HG03196 (cell line): ENCODE measurements around the gene PPFIA4.

Source experiments
- ATAC-seq: cut with Tn5 transposase; IDR thresholded peaks from one replicate; pipeline ENCODE4 v1.9.1; 2021; ENCODE audit not compliant: unreplicated experiment

The PPFIA4 gene

DNA sequence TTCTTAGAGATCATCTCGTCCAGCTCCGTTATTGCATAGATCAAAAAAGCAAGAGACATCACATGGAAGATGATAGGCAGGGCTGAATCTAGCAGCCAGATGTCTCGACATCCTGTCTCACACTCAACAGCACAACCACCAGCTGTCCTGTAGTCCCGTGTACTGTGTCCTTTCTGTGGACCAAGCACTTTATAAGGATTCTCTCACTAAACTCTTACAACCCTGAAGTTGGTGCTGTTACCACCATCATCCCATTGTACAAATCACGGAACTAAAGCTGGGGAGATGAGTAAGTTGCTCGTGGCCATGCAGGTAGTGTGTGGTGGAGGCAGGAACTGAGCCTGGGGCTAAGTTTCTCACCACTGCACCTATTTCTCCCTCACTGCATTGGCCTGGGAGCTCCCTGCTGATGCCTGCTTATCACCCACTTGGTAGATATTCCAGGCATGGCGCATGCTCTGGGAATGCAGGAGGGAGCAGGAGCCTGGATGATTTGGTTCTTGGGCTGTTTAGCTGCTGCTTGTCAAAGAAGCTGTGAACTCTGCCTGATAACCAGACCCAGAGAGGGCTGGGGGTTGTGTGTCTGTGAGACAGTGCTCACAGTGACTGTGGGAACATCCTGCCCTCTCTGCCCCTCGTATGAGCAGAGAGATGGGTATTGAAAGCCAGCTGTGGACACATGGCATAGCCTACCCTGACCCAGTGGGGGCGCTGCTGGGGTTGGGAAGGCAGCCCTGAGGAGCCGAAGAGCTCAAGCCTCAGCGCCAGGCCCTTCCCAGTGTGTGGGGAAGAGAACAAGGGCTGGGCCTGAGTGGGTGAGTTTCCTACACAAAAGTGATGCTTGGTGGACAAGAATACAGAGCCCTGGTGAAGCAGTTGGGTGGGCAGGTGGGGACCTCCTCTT is 13.6 kb downstream of the PPFIA4 start:
- ATAC-seq: no peak

DNA sequence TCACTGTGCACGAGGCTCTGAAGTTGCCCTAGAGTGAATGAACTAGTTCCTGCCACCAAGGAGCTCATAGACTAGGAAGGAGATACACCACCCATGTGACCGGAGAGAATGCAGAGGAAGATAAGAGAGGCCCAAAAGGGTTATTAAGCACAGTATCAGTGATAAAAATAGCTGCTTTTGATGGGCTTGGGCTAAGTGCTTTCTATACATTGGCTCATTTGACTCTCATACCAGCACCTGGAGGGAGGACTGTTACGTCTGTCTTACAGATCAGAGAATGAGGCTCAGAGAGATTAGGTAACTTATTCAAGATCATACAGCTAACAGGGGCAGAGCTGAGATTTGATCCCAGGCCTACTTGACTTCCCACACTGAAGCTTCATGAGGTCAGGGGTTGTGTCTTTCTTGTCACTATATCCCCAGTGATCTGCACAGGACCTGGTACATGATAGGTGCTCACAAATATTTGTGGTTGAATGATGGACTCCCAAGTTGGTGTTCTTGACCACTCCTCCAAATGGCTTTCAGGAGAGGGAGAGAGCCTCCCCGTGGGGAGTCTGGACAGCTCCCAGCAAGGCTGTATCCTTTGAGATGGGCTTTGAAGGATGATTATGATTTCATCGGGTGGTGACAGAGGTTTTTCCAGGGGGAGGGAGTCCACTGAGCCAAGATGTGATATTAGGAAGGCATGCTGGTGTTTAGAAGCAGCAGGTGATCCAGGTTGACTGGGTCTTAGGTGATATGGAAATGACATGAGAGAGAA is 14.4 kb downstream of the PPFIA4 start:
- ATAC-seq: no peak

DNA sequence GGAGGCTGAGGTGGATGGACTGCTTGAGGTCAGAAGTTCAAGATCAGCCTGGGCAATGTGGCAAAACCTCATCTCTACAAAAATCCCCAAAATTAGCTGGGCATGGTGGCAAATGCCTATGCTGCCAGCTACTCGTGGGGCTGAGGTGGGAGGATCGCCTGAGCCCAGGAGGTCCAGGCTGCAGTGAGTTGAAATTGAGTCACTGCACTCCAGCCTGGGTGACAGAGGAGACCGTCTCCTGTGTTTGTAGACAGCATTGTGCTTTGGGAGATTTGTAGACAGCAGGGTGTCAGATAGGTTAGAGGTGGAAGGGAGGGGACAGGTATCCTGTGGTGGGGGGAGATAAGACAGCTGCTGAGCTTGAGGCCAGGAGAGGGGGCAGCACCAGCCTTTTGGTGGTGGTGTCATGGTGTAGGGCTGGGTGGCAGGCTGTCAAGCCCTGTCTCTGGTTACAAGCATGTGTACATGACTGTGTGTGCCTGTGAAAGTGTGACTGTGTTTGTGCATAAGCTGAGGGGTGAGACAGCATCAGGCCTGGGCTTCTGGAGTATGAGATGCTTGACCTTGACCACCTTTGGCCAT is 15.2 kb downstream of the PPFIA4 start:
- ATAC-seq: no peak

DNA sequence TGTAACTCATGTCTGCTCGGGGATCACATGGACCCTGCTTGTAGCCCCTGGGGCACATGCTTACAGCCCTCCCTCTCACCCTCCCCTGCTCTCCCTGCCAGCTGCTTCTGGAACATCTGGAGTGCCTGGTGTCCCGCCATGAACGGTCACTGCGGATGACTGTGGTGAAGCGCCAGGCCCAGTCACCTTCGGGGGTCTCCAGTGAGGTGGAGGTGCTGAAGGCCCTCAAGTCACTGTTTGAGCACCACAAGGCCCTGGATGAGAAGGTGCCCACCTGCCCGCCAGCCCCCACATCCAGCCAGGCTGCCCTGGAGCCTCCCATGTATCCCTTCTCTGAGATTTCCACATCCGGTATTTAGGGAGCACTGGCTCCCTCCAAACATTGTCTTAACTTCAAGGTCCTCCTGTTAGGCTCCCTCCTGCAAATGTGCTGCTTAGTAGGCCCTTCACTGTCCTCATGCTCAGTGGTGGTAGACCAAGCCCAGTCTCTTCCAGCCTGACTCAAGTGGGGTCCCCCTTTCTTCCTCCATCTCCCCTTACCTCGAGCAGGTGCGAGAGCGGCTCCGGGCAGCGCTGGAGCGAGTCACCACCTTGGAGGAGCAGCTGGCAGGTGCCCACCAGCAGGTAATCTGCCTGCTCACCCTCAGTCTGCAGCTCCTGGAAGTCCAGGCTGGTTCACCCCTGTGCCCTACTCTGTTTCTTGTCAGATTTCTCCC is 17.7 kb downstream of the PPFIA4 start:
- no peak for ATAC-seq

DNA sequence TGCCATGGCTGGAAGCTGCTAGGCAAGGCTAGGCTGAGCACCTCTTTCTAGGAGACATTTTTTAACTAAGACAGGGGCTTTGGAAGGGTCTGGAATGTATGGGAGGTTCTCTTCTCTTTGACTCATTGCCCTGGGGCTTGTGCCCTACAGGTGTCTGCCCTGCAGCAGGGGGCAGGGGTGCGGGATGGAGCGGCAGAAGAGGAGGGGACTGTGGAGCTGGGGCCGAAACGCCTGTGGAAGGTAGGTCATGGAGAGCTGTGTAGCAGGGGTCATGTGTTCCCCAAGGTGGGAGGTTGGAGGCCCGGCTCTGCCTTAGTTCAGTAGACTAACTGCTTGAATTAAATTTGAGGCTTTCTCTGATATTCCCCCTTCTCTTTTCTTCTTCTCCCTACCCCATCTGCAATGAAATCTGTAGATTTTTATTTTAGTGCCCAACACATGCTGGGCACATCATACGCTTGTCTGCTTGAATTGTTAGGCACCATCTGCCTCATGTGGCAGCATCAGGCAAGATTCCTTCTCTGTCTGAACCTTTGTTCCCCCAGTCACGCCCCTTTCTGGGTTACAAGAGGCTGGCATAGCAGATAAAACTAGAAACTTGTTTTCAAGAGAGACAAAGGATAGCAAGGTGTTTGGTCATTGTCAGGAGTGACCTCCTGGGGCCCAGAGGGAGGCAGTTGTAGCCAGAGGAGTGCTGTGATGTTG is 18.4 kb downstream of the PPFIA4 start:
- ATAC-seq: no peak

DNA sequence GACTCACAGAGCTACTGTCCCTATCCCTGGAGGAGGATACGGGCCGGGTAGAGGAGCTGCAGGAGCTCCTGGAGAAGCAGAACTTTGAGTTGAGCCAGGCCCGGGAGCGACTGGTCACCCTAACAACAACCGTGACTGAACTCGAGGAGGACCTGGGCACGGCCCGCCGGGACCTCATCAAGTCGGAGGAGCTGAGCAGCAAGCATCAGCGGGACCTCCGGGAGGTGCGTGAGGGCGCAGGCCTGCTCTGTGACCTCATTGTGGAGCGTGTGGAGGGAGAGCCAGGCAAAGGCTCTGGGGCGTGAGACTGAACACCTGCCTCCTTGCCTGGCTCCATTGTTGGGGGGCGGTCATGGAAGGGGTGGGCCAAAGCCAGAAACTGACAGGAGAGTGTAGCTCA is 19.0 kb downstream of the PPFIA4 start:
- ATAC-seq: no peak

DNA sequence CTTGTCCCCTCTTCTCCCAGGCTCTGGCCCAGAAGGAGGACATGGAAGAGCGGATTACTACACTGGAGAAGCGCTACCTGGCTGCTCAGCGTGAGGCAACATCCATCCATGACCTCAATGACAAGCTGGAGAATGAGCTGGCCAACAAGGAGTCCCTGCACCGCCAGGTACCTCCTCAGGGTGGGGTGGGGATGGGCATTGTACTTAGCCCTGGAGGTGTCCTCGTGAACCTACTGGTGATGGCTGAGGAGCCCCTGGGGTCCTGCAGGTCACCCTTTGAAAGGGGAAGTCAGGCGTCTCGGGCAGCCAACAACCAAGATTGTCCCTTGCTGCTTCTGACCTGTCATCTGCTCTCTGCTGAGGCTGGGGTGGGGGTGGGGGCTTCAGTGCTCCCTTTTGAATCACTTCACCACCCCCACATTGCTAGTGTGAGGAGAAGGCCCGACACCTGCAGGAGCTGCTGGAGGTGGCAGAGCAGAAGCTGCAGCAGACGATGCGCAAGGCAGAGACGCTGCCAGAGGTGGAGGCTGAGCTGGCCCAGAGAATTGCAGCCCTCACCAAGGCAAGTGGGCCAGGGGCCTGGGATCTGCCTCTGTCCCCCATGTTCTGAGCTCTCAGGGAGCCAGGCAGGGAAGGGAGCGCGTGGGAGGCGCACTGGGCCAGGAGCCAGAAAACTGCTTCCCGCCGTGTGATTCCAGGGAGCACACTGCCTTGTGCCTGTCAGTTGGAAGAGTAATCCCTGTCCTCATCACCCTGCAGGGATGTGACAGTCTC is 19.7 kb downstream of the PPFIA4 start:
- ATAC-seq: no peak

DNA sequence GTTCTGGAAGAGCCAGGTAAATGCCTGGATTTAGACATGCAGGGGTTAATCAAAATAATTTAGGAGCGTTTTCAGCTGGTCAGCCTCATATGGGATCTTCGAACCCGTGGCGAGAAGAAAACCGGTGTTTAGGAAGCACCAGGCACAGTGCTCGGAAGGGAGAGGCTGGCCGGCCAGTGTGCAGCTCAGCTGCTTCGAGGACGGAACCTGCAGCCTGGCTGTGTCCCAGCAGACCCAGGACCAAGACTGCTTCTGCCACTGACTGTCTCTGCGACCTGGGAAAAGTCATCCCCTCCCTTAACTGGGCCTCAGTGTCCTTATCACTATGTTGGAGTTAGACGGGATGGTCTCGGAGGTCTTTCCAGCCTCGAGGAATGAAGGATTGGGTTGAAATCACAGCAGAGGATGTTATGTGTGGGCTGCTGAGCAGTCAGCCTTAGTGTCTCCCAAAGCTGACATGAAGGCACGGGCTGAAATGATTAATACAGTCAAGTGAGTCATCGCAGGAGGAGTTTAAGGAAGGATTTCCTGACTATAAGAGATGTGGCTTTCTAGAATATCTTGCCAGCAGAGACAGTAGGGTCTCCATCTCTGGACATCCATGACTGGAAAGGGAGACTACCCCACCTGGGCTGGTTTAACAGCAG is 20.8 kb downstream of the PPFIA4 start:
- ATAC-seq: no peak

DNA sequence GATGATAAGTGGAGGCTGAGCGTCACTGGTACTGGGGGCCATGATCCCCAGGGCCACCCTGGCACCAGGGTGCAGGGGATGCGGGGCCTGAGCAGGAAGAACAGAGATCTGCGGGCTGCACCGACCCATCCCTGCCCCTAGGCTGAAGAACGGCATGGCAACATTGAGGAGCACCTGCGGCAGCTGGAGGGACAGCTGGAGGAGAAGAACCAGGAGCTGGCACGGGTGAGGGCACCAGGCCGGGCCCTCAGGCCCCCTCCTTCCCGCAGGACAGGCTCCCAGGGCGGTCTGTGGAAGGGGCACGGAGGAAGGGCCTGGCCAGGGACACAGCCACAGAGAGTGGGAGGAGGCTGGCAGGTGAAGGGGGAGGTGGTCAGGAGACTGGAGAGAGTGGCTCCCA is 21.8 kb downstream of the PPFIA4 start:
- no peak for ATAC-seq

DNA sequence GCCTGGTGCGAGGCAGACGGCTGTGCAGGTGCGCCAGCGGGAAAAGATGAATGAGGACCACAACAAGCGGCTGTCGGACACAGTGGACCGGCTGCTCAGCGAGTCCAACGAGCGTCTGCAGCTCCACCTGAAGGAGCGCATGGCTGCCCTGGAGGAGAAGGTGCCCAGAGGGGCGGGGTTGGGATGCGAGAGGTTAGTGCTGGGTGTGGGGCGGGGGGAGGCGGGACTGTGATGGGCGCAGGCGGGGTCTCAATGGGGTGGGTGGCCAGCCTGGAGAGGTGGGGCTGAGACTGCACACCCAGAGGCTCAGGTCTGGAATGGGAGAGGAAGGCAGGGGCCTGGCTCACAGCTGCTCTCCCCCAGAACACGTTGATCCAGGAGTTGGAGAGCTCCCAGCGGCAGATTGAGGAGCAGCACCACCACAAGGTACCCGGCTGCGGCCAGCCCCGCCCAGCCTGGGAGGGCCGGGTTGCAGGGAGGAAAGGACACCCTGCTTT is 22.3 kb downstream of the PPFIA4 start:
- ATAC-seq: no peak

DNA sequence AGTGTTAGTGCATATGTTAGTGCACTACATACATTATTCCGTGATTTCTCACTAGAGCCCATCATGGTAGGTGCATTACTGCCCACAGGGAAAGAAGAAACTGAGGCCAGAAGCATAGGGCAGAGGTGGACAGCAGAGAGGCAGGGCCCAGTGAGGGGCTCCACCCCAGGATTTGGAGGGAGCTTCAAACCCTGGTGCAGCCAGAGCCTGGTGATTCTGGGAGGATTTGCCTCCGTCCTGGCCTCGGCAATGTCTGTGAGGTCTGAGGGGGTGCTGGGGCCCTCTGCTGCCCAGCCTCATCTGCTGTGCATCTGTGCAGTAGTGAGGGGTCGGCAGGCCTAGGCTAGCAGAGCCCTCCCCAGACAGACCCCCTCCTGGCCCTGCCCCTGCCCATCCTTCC is 22.8 kb downstream of the PPFIA4 start:
- no peak for ATAC-seq

DNA sequence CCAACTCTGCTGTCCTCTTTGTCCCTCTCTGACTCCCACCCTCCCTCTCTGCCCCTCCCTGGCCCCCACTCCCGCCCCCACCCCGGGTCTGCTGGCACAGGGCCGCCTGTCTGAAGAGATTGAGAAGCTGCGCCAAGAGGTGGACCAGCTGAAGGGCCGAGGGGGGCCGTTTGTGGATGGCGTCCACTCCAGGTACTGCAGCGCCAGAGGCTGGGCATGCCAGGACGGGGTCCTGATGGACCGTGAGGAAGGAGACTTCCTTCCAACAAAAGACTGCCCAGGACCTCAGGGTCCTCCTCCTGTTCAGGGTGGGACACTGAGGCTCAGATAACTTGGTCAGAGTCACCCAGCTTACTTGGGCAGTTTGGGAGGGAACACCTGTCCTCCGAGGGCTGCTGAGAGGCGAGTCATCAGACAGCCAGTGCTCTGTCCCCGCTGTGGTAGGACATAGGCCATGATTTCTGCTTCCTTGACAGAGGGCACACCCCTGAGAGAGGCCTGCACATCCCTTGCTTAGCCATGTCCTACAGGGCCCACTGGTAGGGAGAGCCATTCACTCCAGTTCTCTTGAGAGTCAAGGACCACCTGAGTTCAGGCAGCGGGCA is 23.4 kb downstream of the PPFIA4 start:
- ATAC-seq: no peak

DNA sequence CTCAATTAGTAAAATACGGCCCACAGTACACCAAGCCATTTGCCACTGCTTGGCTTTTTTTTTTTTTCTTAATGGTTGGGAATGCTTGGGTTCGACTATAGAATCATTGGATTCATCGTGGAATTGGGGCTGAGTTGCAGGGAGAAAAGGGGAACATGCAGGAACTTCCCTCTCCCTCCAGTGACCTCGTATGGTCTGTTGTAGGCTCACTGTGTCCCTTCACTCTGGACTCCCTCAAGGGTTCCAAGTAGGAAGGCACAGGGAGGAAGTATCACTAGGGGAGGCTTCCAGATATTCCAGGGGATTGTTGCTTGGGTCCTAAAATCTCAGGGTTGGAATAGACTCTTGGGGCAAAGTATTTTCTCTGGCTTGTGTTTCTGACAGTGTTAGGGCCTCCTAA is 24.5 kb downstream of the PPFIA4 start:
- ATAC-seq: no peak

DNA sequence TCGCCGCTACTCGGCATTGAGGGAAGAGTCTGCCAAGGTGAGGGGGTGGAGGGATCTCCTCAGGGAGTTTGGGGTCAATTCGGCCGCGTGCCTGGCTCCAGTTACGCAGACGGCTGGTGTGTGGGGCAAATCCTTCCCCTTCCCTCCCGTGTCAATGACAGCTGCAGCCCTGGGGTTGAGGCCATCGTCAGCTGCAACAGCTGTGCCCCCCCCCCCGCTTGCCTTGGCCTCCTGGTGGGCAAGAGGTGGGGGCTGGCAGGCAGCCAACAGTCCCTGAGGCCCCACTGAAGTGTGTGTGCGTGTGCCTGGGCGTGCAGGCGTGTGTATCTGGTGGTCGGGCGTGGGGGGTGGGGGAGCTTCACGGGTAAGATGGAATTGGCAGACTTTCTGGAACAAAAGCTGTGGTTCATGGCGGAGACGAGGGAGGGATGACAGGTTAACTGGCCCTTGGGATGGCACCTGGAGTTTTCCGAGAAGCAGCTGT is 25.6 kb downstream of the PPFIA4 start:
- ATAC-seq: no peak

DNA sequence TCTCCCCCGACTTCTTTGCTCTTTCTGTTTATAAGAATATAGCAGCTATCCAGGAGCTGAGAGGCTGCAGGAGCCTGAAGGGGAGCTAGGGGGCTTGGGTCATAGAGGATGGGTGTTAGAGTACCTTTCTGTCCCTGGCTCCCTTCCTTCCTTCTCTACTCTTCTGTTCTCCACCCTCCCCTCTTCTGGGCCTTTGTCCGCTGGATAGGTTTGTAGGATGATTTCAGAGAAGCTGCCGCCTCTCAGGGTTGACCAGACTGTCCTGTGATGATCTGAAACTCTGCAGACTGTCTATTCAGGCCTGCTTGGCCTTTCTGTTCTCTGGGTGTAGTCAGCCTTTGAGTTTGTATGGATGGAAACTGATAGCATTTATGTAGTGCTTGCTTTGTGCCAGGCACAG is 26.3 kb downstream of the PPFIA4 start:
- no peak for ATAC-seq

DNA sequence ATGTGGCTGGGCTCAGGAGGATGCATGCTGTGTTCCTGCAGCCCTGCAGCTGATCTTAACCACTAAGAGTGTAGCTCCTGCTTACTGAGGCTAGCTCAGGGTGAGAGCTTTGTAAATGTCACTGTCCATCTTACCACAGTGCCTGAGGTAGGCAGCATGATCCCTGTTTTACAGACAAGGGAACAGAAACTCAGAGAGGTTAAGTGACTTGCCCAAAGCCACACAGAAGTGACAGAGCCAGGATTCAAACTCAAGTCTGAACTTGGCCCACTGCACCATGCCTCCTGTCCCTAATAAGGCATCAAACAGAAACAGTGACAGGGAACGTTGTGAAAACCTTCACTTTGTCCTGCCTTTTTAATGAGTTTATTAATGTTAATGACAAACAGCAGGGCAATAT is 27.9 kb downstream of the PPFIA4 start:
- ATAC-seq: no peak

DNA sequence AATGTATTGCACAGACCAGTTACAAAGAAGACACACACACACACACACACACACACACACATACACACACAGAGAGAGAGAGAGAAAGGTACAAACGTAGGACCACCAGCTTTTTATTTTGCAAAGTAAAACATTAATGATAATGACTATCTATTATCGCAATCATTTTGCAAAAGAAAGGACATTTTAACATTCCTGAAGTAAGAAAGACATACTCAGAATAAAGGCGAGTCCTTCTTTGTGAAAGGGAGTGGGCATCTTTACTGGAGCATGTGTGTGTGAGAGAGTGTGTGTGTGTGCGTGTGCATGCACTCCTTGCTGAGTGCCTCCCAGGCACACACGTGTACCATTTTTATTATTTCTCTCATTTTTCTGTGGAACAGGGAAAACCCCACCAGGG is 28.4 kb downstream of the PPFIA4 start:
- no peak for ATAC-seq

DNA sequence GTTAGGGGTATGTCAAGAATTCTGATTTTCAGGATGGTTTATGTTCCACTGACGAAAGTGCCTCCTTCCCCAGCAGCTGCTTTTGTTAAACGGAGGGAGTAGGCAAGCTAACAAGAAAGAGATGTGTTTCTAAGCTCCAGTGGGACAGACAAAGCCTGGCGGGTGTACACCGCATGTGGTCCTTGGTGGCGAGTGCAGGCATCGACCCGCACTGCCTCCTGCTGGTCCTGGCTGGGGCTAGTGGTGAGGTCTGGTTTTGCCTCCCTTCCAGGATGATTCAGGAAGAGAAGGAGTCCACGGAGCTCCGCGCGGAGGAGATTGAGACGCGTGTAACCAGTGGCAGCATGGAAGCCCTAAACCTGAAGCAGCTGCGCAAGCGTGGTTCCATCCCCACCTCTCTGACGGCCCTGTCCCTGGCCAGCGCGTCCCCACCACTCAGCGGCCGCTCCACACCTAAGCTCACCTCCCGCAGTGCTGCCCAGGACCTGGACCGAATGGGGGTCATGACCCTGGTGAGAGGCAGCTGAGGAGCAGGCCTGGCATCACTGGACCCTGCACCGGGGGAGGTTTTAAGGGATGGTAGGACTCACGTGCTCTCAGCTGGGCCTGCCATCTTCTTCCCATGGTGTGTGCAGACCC is 29.0 kb downstream of the PPFIA4 start:
- no peak for ATAC-seq
